ENCODE measurements around the gene LHX3.

Gene LHX3

DNA sequence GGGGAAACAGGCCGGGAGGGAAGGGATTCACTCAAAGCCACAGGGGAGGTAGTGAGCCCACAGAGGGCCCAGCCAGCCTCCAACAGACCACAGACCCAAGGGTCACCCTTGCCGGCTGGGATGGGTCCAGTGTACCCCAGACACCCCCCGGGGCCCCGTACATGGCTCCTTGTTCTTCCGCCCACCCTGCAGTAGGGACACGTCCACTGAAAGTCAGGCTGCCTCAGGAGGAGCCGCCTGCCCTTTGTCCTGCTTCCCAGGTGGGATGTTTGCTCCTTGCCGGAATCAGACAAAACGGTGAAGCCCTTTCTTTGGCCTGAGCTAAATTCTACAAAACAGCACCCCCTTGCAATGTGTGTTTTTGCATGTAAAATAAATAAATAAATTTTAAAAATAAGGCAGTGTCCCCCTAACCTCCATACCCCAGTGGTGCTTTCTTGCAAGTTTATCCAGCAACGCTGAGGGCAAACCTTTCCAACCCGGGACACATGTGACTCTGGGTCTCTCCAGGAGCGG lies 25.8 kb downstream of the LHX3 start:
- TF ChIP-seq, protein P1, sequence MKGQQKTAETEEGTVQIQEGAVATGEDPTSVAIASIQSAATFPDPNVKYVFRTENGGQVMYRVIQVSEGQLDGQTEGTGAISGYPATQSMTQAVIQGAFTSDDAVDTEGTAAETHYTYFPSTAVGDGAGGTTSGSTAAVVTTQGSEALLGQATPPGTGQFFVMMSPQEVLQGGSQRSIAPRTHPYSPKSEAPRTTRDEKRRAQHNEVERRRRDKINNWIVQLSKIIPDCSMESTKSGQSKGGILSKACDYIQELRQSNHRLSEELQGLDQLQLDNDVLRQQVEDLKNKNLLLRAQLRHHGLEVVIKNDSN (IDR thresholded peaks at IDR 0.05), result no peak
- no peak for TF ChIP-seq YY1 (IDR thresholded peaks at IDR 0.05; ENCODE audit: low read depth)
- TF ChIP-seq ZBTB7A (IDR thresholded peaks at IDR 0.05; ENCODE audit: low read depth), result no peak
- no peak for TF ChIP-seq TEAD4 (IDR thresholded peaks at IDR 0.05)
- no peak for TF ChIP-seq NFIC (IDR thresholded peaks at IDR 0.05)
- TF ChIP-seq TAF1 (IDR thresholded peaks at IDR 0.05; ENCODE audit: low read depth), result no peak
- TF ChIP-seq TCF12 (IDR thresholded peaks at IDR 0.05; ENCODE audit: low read depth), result no peak
- TF ChIP-seq CREB1 (IDR thresholded peaks at IDR 0.05; ENCODE audit: low read depth), result no peak
- TF ChIP-seq, protein P2, sequence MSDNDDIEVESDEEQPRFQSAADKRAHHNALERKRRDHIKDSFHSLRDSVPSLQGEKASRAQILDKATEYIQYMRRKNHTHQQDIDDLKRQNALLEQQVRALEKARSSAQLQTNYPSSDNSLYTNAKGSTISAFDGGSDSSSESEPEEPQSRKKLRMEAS (IDR thresholded peaks at IDR 0.05), result no peak
- TF ChIP-seq EGR1 (IDR thresholded peaks at IDR 0.05), result no peak
- TF ChIP-seq CEBPB (IDR thresholded peaks at IDR 0.05), result no peak
- no peak for TF ChIP-seq RAD21 (IDR thresholded peaks at IDR 0.05; ENCODE audit: low read depth)
- no peak for TF ChIP-seq EP300 (IDR thresholded peaks at IDR 0.05; ENCODE audit: borderline replicate concordance)
- TF ChIP-seq, protein P3, sequence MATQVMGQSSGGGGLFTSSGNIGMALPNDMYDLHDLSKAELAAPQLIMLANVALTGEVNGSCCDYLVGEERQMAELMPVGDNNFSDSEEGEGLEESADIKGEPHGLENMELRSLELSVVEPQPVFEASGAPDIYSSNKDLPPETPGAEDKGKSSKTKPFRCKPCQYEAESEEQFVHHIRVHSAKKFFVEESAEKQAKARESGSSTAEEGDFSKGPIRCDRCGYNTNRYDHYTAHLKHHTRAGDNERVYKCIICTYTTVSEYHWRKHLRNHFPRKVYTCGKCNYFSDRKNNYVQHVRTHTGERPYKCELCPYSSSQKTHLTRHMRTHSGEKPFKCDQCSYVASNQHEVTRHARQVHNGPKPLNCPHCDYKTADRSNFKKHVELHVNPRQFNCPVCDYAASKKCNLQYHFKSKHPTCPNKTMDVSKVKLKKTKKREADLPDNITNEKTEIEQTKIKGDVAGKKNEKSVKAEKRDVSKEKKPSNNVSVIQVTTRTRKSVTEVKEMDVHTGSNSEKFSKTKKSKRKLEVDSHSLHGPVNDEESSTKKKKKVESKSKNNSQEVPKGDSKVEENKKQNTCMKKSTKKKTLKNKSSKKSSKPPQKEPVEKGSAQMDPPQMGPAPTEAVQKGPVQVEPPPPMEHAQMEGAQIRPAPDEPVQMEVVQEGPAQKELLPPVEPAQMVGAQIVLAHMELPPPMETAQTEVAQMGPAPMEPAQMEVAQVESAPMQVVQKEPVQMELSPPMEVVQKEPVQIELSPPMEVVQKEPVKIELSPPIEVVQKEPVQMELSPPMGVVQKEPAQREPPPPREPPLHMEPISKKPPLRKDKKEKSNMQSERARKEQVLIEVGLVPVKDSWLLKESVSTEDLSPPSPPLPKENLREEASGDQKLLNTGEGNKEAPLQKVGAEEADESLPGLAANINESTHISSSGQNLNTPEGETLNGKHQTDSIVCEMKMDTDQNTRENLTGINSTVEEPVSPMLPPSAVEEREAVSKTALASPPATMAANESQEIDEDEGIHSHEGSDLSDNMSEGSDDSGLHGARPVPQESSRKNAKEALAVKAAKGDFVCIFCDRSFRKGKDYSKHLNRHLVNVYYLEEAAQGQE (IDR thresholded peaks at IDR 0.05; ENCODE audit: low read depth), result no peak
- TF ChIP-seq FOXM1 (IDR thresholded peaks at IDR 0.05; ENCODE audit: borderline replicate concordance, low read depth), result no peak

- TF ChIP-seq TEAD4 (IDR thresholded peaks at IDR 0.05) (no peak), NFIC (IDR thresholded peaks at IDR 0.05) (no peak), CEBPB (IDR thresholded peaks at IDR 0.05) (no peak), TCF12 (IDR thresholded peaks at IDR 0.05; ENCODE audit: low read depth) (no peak), EP300 (IDR thresholded peaks at IDR 0.05; ENCODE audit: borderline replicate concordance) (no peak), TAF1 (IDR thresholded peaks at IDR 0.05; ENCODE audit: low read depth) (no peak), FOXM1 (IDR thresholded peaks at IDR 0.05; ENCODE audit: borderline replicate concordance, low read depth) (no peak), YY1 (IDR thresholded peaks at IDR 0.05; ENCODE audit: low read depth) (no peak), CREB1 (IDR thresholded peaks at IDR 0.05; ENCODE audit: low read depth) (no peak), EGR1 (IDR thresholded peaks at IDR 0.05) (no peak), ZBTB7A (IDR thresholded peaks at IDR 0.05; ENCODE audit: low read depth) (no peak)
- TF ChIP-seq, protein P3 (IDR thresholded peaks at IDR 0.05; ENCODE audit: low read depth), result no peak
- TF ChIP-seq, protein P1 (IDR thresholded peaks at IDR 0.05), result no peak
- TF ChIP-seq, protein P2 (IDR thresholded peaks at IDR 0.05), result no peak
Observed at GRCh38 chr9:136178773-136179075, 26.2 kb downstream of the LHX3 start.

DNA sequence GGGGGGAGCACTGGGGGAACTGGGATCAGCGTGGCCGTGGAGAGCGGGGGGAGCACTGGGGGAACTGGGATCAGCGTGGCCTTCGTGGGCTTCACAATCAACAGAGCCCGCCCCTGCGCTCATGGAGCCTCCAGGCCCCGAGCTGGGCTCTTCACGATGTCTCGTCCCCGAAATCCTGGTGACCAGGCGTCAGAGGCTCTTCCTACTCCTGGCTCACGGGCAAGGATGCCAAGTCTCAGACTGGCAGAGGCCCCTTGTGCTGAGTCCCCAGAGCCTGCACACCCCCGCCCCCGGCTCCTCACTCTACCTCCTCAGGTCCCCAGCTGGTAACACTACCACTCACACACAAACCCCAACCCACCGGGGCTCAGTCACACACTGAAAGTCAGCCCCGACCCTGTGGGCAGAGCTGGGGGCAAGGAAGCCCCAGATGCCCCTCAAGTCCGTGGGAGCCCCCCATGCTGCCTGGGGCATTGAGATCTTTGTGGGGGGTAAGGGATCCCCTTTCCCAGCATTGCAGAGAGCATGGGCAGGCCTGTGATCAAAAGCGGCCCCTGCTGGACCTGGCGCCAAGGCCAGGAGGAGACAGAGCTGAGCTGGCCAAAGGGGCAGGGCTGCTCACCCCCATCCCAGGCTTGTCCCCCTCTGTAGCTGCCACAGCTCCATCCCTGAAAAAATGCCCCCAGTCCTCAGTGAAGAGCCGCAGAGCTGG lies 26.7 kb downstream of the LHX3 start:
- TF ChIP-seq YY1 (IDR thresholded peaks at IDR 0.05; ENCODE audit: low read depth) (no peak), ZBTB7A (IDR thresholded peaks at IDR 0.05; ENCODE audit: low read depth) (no peak), RAD21 (IDR thresholded peaks at IDR 0.05; ENCODE audit: low read depth) (no peak), CREB1 (IDR thresholded peaks at IDR 0.05; ENCODE audit: low read depth) (no peak), FOXM1 (IDR thresholded peaks at IDR 0.05; ENCODE audit: borderline replicate concordance, low read depth) (no peak), TAF1 (IDR thresholded peaks at IDR 0.05; ENCODE audit: low read depth) (no peak), NFIC (IDR thresholded peaks at IDR 0.05) (no peak), TCF12 (IDR thresholded peaks at IDR 0.05; ENCODE audit: low read depth) (no peak), EP300 (IDR thresholded peaks at IDR 0.05; ENCODE audit: borderline replicate concordance) (no peak), EGR1 (IDR thresholded peaks at IDR 0.05) (no peak), TEAD4 (IDR thresholded peaks at IDR 0.05) (no peak), CEBPB (IDR thresholded peaks at IDR 0.05) (no peak)
- TF ChIP-seq, protein P3 (IDR thresholded peaks at IDR 0.05; ENCODE audit: low read depth), result no peak
- TF ChIP-seq, protein P1 (IDR thresholded peaks at IDR 0.05), result no peak
- TF ChIP-seq, protein P2 (IDR thresholded peaks at IDR 0.05), result no peak

Measured in Ishikawa (cell line).